ENCODE results near the gene KRTAP27-1. TPM values are rescaled to one million over a fixed set of nuclear protein-coding genes. Genes with fewer than 3 reads are reported as not detected.

KRTAP27-1 gene
- total RNA-seq, 1 experiment from 2014 or later = not detected

- DNase-seq (ENCODE audit: low spot score) (no peak), ATAC-seq (no peak)
- CTCF ChIA-PET = no interaction called here
- POLR2A ChIA-PET = no interaction called here
- TF ChIP-seq HMGA2 (CRISPR knock-in tag; IDR thresholded peaks at IDR 0.05) (no peak), ZBTB43 (CRISPR knock-in tag; IDR thresholded peaks at IDR 0.05) (no peak), ATF2 (CRISPR knock-in tag; IDR thresholded peaks at IDR 0.05; ENCODE audit: borderline replicate concordance, low read depth) (no peak), ESRRA (CRISPR knock-in tag; IDR thresholded peaks at IDR 0.05; ENCODE audit: borderline replicate concordance) (no peak), CTCF (IDR thresholded peaks at IDR 0.05) (no peak), PRRX2 (CRISPR knock-in tag; IDR thresholded peaks at IDR 0.05) (no peak), RORB (CRISPR knock-in tag; IDR thresholded peaks at IDR 0.05) (no peak), STAT6 (CRISPR knock-in tag; conservative IDR thresholded peaks at IDR 0.05; ENCODE audit: low read depth) (no peak), JAZF1 (CRISPR knock-in tag; IDR thresholded peaks at IDR 0.05) (no peak), ERG (CRISPR knock-in tag; IDR thresholded peaks at IDR 0.05) (no peak), PRDM15 (CRISPR knock-in tag; IDR thresholded peaks at IDR 0.05) (no peak), JUN (CRISPR knock-in tag; IDR thresholded peaks at IDR 0.05) (no peak)
- H3K4me1 Mint-ChIP-seq = no peaks in the 10 kb centered on the region
- H3K27me3 Mint-ChIP-seq (ENCODE audit: low read depth) = no peaks in the 10 kb centered on the region
- no peak overlapping the region for H3K27ac Mint-ChIP-seq
- no peaks in the 10 kb centered on the region for H3K9me3 Mint-ChIP-seq
- no peaks in the 10 kb centered on the region for H3K36me3 Mint-ChIP-seq
- H3K4me3 Mint-ChIP-seq = no peak overlapping the region
These were observed 278 bp upstream of the KRTAP27-1 start for GRCh38 chr21:30337772-30338171.

- TF ChIP-seq ATF2 (CRISPR knock-in tag; IDR thresholded peaks at IDR 0.05; ENCODE audit: borderline replicate concordance, low read depth) = no peak
- TF ChIP-seq ZNF396 (CRISPR knock-in tag; IDR thresholded peaks at IDR 0.05; ENCODE audit: borderline replicate concordance) = no peak
- TF ChIP-seq MAX (CRISPR knock-in tag; IDR thresholded peaks at IDR 0.05) = no peak
- TF ChIP-seq ERG (CRISPR knock-in tag; IDR thresholded peaks at IDR 0.05) = no peak
- TF ChIP-seq ZNF671 (CRISPR knock-in tag; IDR thresholded peaks at IDR 0.05) = no peak
- TF ChIP-seq HMGA2 (CRISPR knock-in tag; IDR thresholded peaks at IDR 0.05) = no peak
- TF ChIP-seq PRRX2 (CRISPR knock-in tag; IDR thresholded peaks at IDR 0.05) = no peak
- no peaks in the 10 kb centered on the region for H3K36me3 Mint-ChIP-seq
- ChIA-PET POLR2A (no interaction called here), CTCF (no interaction called here)
- no peak overlapping the region for H3K27ac Mint-ChIP-seq
- no peaks in the 10 kb centered on the region for H3K27me3 Mint-ChIP-seq (ENCODE audit: low read depth)
- no peaks in the 10 kb centered on the region for H3K9me3 Mint-ChIP-seq
- ATAC-seq = no peak
- no peak for DNase-seq (ENCODE audit: low spot score)
- no peak overlapping the region for H3K4me3 Mint-ChIP-seq
- no peaks in the 10 kb centered on the region for H3K4me1 Mint-ChIP-seq
These were observed 898 bp downstream of the KRTAP27-1 start for GRCh38 chr21:30336596-30336995.

Measured in WTC11 (cell line).